Effector CD4-positive, alpha-beta T cell (primary cell): ENCODE measurements around the gene PADI4.

Source experiments
- DNase-seq: peaks from one replicate; pipeline ENCODE4 v3.0.0-alpha.2; 2020
- total RNA-seq: gene quantifications from one replicate; lab custom pipeline; 2026; lab: John Stamatoyannopoulos, UW

PADI4 gene
- total RNA-seq = 0.56 reads per million

- no peak for DNase-seq
Measured at GRCh38 chr1:17307946-17308345, at the start of gene PADI4. TSS of gene PADI4 (plus strand) at chr1:17308197. CDS start at chr1:17308223, 26 bp downstream.

- no peak for DNase-seq
Measured at GRCh38 chr1:17258758-17259130, 49.3 kb upstream of the PADI4 start.

GRCh38 chr1:17259233-17259873 lies 48.6 kb upstream of the PADI4 start:
- no peak for DNase-seq

GRCh38 chr1:17260264-17260663 lies 47.7 kb upstream of the PADI4 start:
- DNase-seq = no peak

GRCh38 chr1:17260738-17261137 lies 47.3 kb upstream of the PADI4 start:
- no peak for DNase-seq

GRCh38 chr1:17263936-17264335 lies 44.1 kb upstream of the PADI4 start:
- no peak for DNase-seq

GRCh38 chr1:17264470-17264869 lies 43.5 kb upstream of the PADI4 start:
- DNase-seq = no peak

GRCh38 chr1:17265162-17265561 lies 42.8 kb upstream of the PADI4 start:
- DNase-seq = no peak

GRCh38 chr1:17265950-17266349 lies 42.0 kb upstream of the PADI4 start:
- no peak for DNase-seq

- DNase-seq = no peak
Measured at GRCh38 chr1:17270891-17271765, 36.9 kb upstream of the PADI4 start.

GRCh38 chr1:17272066-17272465 lies 35.9 kb upstream of the PADI4 start:
- DNase-seq = no peak

- no peak for DNase-seq
Measured at GRCh38 chr1:17272646-17273045, 35.4 kb upstream of the PADI4 start.

GRCh38 chr1:17273096-17273495 lies 34.9 kb upstream of the PADI4 start:
- DNase-seq = no peak

GRCh38 chr1:17274186-17275170 lies 33.5 kb upstream of the PADI4 start:
- DNase-seq = no peak

- no peak for DNase-seq
Measured at GRCh38 chr1:17276568-17276967, 31.4 kb upstream of the PADI4 start.

- DNase-seq = no peak
Measured at GRCh38 chr1:17277511-17278159, 30.4 kb upstream of the PADI4 start.

GRCh38 chr1:17278996-17279830 lies 28.8 kb upstream of the PADI4 start:
- DNase-seq = no peak

- no peak for DNase-seq
Measured at GRCh38 chr1:17280436-17280835, 27.6 kb upstream of the PADI4 start.

GRCh38 chr1:17280894-17281293 lies 27.1 kb upstream of the PADI4 start:
- no peak for DNase-seq

- no peak for DNase-seq
Measured at GRCh38 chr1:17281775-17282181, 26.2 kb upstream of the PADI4 start.

- no peak for DNase-seq
Measured at GRCh38 chr1:17282836-17283235, 25.2 kb upstream of the PADI4 start.

GRCh38 chr1:17286646-17287045 lies 21.4 kb upstream of the PADI4 start:
- DNase-seq = no peak
